Stimulated activated naive CD8-positive, alpha-beta T cell treated with anti-CD3 and anti-CD28 coated beads, Interleukin-15, Interleukin-2, amounts not matched to agents 100 ng/mL and 50 ng/mL, for 24 hours (primary cell): ENCODE data around the gene NR2F1-AS1.
"Not testable (repeated sequence)": the region's sequence is repeated elsewhere in the genome, so short reads cannot be mapped to it uniquely, and the experiment has no call there.

ENCODE experiments used
- H3K27ac Mint-ChIP-seq: one replicate; pipeline ENCODE4 v1.8.0; 2021; ENCODE audit warnings: mild to moderate bottlenecking, mixed read lengths
- H3K27me3 Mint-ChIP-seq: one replicate; pipeline ENCODE4 v1.8.0; 2021; ENCODE audit warnings: mixed read lengths
- H3K36me3 Mint-ChIP-seq: one replicate; pipeline ENCODE4 v1.8.0; 2021; ENCODE audit warnings: low read depth, mixed read lengths
- H3K4me1 Mint-ChIP-seq: one replicate; pipeline ENCODE4 v1.8.0; 2021; ENCODE audit warnings: low read depth, mixed read lengths
- H3K4me3 Mint-ChIP-seq: one replicate; pipeline ENCODE4 v1.8.0; 2021; ENCODE audit warnings: mild to moderate bottlenecking, mixed read lengths
- H3K9me3 Mint-ChIP-seq: one replicate; pipeline ENCODE4 v1.8.0; 2021; ENCODE audit warnings: mixed read lengths

NR2F1-AS1 gene

GRCh38 chr5:93479982-93480509 is 101.0 kb downstream of the NR2F1-AS1 start:
- Mint-ChIP-seq H3K27me3 (peaks cover 4% of the 10 kb centered on the region), H3K9me3 (peaks cover 9% of the 10 kb centered on the region), H3K36me3 (no peaks in the 10 kb centered on the region), H3K4me3 (no peak overlapping the region), H3K4me1 (no peaks in the 10 kb centered on the region), H3K27ac (no peak overlapping the region)

DNA sequence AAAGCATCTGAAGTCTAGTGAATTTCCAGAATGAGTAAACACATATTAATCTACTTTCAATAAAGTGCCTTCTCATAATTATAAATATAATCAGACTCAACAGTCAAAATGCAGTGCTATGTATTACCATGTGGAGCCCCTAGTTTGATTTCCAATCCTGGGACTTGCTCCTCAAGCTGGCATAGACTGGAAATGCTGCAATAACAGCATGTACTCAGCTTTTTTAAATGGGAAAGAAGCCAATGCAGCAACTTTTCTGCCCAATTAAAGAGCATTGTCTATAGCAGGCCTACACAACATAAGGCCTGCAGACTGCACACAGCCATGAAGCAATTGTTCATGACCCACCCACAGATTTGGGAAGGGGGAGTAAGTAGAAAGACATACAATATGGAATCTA is 103.2 kb downstream of the NR2F1-AS1 start:
- Mint-ChIP-seq H3K9me3 (peaks cover 9% of the 10 kb centered on the region), H3K27me3 (peaks cover 4% of the 10 kb centered on the region), H3K27ac (no peak overlapping the region), H3K4me3 (no peak overlapping the region), H3K4me1 (no peaks in the 10 kb centered on the region), H3K36me3 (no peaks in the 10 kb centered on the region)

DNA sequence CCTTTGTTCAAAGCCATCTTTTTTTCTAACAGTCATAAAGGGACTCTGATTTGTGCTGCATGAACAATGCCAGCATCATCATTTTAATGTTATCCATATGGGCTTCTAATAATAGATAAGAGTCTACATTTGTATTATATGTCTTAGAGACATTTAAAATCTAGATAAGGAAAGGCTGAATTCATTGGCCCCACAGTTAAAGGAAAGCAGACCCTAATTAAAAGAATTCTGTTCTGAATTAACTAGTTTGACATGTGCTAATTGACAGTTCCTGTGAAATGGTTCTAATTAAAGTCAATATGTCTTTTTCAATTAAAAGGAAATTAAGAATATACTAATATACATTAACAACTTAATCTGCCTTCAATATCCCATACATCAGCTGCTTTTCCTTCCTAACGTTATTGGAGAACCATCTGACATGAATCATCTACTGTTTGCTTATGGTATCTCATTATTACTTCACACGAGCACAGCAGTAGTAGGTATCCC is 104.7 kb downstream of the NR2F1-AS1 start:
- Mint-ChIP-seq H3K4me1 (no peaks in the 10 kb centered on the region), H3K4me3 (no peak overlapping the region), H3K27me3 (peaks cover 7% of the 10 kb centered on the region), H3K9me3 (peaks cover 9% of the 10 kb centered on the region), H3K36me3 (no peaks in the 10 kb centered on the region), H3K27ac (no peak overlapping the region)

GRCh38 chr5:93462916-93463315 is 118.1 kb downstream of the NR2F1-AS1 start:
- no peaks in the 10 kb centered on the region for H3K36me3 Mint-ChIP-seq
- H3K27me3 Mint-ChIP-seq: no peaks in the 10 kb centered on the region
- H3K4me1 Mint-ChIP-seq: no peaks in the 10 kb centered on the region
- H3K27ac Mint-ChIP-seq: no peak overlapping the region
- peaks cover 24% of the 10 kb centered on the region for H3K9me3 Mint-ChIP-seq
- no peak overlapping the region for H3K4me3 Mint-ChIP-seq

- no peaks in the 10 kb centered on the region for H3K27me3 Mint-ChIP-seq
- H3K4me3 Mint-ChIP-seq: no peak overlapping the region
- no peak overlapping the region for H3K27ac Mint-ChIP-seq
- no peaks in the 10 kb centered on the region for H3K36me3 Mint-ChIP-seq
- H3K9me3 Mint-ChIP-seq: peaks cover 24% of the 10 kb centered on the region
- no peaks in the 10 kb centered on the region for H3K4me1 Mint-ChIP-seq
Observed at GRCh38 chr5:93461756-93462155, 119.3 kb downstream of the NR2F1-AS1 start.

GRCh38 chr5:93460286-93460685 is 120.7 kb downstream of the NR2F1-AS1 start:
- Mint-ChIP-seq H3K9me3 (peaks cover 26% of the 10 kb centered on the region), H3K4me3 (no peak overlapping the region)

GRCh38 chr5:93456796-93457195 is 124.2 kb downstream of the NR2F1-AS1 start:
- H3K9me3 Mint-ChIP-seq: peaks cover 17% of the 10 kb centered on the region
- not testable (repeated sequence) for H3K27ac Mint-ChIP-seq, H3K36me3 Mint-ChIP-seq, H3K4me1 Mint-ChIP-seq, H3K4me3 Mint-ChIP-seq, H3K27me3 Mint-ChIP-seq

More at GRCh38 chr5:93460286-93460685, 120.7 kb downstream of the NR2F1-AS1 start:
- no peak overlapping the region for H3K27ac Mint-ChIP-seq
- no peaks in the 10 kb centered on the region for H3K4me1 Mint-ChIP-seq
- no peaks in the 10 kb centered on the region for H3K36me3 Mint-ChIP-seq
- H3K27me3 Mint-ChIP-seq: no peaks in the 10 kb centered on the region

GRCh38 chr5:93454896-93455295 is 126.1 kb downstream of the NR2F1-AS1 start:
- peaks cover 9% of the 10 kb centered on the region for H3K9me3 Mint-ChIP-seq
- no peaks in the 10 kb centered on the region for H3K4me1 Mint-ChIP-seq
- H3K27ac Mint-ChIP-seq: no peak overlapping the region
- H3K36me3 Mint-ChIP-seq: no peaks in the 10 kb centered on the region
- peaks cover 3% of the 10 kb centered on the region for H3K27me3 Mint-ChIP-seq
- no peak overlapping the region for H3K4me3 Mint-ChIP-seq

DNA sequence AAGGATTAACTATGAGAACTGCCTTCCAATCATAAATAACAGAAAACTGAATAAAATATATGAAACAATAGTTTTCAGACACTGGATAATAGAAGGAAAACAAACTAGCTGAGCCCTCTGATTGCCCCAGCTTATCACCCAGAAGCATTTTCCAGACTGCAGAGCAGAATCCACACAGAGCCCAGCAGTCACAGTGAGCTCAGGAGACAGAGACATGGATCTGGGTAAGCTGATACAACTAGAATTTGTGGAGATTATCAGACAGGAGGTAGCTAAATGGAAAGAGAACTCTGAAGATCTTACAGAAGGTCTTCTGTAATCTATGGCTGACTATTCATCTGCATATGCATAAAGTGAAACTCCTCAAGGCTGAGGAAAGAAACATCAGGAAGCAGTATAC is 128.8 kb downstream of the NR2F1-AS1 start:
- no peak overlapping the region for H3K27ac Mint-ChIP-seq
- peaks cover 3% of the 10 kb centered on the region for H3K27me3 Mint-ChIP-seq
- H3K4me1 Mint-ChIP-seq: no peaks in the 10 kb centered on the region
- H3K36me3 Mint-ChIP-seq: no peaks in the 10 kb centered on the region
- H3K9me3 Mint-ChIP-seq: peaks cover 6% of the 10 kb centered on the region
- no peak overlapping the region for H3K4me3 Mint-ChIP-seq

- H3K9me3 Mint-ChIP-seq: peaks cover 7% of the 10 kb centered on the region
- no peaks in the 10 kb centered on the region for H3K4me1 Mint-ChIP-seq
- H3K27ac Mint-ChIP-seq: no peak overlapping the region
- H3K27me3 Mint-ChIP-seq: peaks cover 2% of the 10 kb centered on the region
- no peaks in the 10 kb centered on the region for H3K36me3 Mint-ChIP-seq
- no peak overlapping the region for H3K4me3 Mint-ChIP-seq
Observed at GRCh38 chr5:93438124-93438523, 142.9 kb downstream of the NR2F1-AS1 start.

GRCh38 chr5:93436083-93436482 is 144.9 kb downstream of the NR2F1-AS1 start:
- H3K4me1 Mint-ChIP-seq: no peaks in the 10 kb centered on the region
- peaks cover 7% of the 10 kb centered on the region for H3K9me3 Mint-ChIP-seq
- H3K4me3 Mint-ChIP-seq: no peak overlapping the region
- no peaks in the 10 kb centered on the region for H3K36me3 Mint-ChIP-seq
- peaks cover 3% of the 10 kb centered on the region for H3K27me3 Mint-ChIP-seq
- H3K27ac Mint-ChIP-seq: no peak overlapping the region

GRCh38 chr5:93433422-93433821 is 147.6 kb downstream of the NR2F1-AS1 start:
- no peaks in the 10 kb centered on the region for H3K36me3 Mint-ChIP-seq
- no peaks in the 10 kb centered on the region for H3K4me1 Mint-ChIP-seq
- no peak overlapping the region for H3K4me3 Mint-ChIP-seq
- no peaks in the 10 kb centered on the region for H3K9me3 Mint-ChIP-seq
- H3K27ac Mint-ChIP-seq: no peak overlapping the region
- H3K27me3 Mint-ChIP-seq: peaks cover 3% of the 10 kb centered on the region

- Mint-ChIP-seq H3K4me1 (no peaks in the 10 kb centered on the region), H3K4me3 (no peak overlapping the region), H3K9me3 (no peaks in the 10 kb centered on the region), H3K36me3 (no peaks in the 10 kb centered on the region), H3K27ac (no peak overlapping the region), H3K27me3 (peaks cover 3% of the 10 kb centered on the region)
Observed at GRCh38 chr5:93431250-93431649, 149.8 kb downstream of the NR2F1-AS1 start.

DNA sequence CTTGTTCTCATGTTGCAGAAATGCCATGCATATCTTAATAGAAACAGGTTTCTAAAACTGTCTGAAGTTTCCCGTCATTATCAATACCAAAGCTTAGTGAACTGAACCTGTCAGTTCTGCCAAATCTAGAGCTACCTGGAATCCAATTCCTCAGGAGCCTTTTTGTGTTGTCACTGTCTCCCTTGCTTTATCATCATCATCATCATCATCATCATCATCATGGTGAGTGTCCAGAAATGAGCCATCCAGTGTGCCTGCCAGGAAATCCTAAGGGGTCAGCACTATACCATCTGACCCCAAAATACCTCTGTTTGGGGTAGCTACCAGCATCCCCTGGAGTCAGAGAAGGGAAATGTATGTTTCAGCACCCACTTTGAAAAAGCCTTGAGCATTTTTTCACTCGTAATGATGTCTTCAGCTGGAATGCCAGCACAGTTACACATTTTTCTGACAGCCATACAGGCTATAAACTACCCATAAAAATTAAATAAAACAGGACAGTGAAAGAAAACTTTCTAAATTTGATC is 150.3 kb downstream of the NR2F1-AS1 start:
- no peak overlapping the region for H3K27ac Mint-ChIP-seq
- no peaks in the 10 kb centered on the region for H3K4me1 Mint-ChIP-seq
- no peaks in the 10 kb centered on the region for H3K36me3 Mint-ChIP-seq
- H3K27me3 Mint-ChIP-seq: peaks cover 3% of the 10 kb centered on the region
- H3K4me3 Mint-ChIP-seq: no peak overlapping the region
- H3K9me3 Mint-ChIP-seq: no peaks in the 10 kb centered on the region

- H3K27me3 Mint-ChIP-seq: peaks cover 3% of the 10 kb centered on the region
- H3K36me3 Mint-ChIP-seq: no peaks in the 10 kb centered on the region
Observed at GRCh38 chr5:93430118-93430517, 150.9 kb downstream of the NR2F1-AS1 start.

GRCh38 chr5:93428868-93429267 is 152.2 kb downstream of the NR2F1-AS1 start:
- Mint-ChIP-seq H3K4me3 (no peak overlapping the region), H3K27me3 (peaks cover 6% of the 10 kb centered on the region), H3K27ac (no peak overlapping the region), H3K36me3 (no peaks in the 10 kb centered on the region), H3K9me3 (no peaks in the 10 kb centered on the region), H3K4me1 (no peaks in the 10 kb centered on the region)

More at GRCh38 chr5:93430118-93430517, 150.9 kb downstream of the NR2F1-AS1 start:
- Mint-ChIP-seq H3K4me1 (no peaks in the 10 kb centered on the region), H3K4me3 (no peak overlapping the region), H3K9me3 (no peaks in the 10 kb centered on the region), H3K27ac (no peak overlapping the region)
